Type B pancreatic cell (in vitro differentiated cells): ENCODE measurements around the gene DSC2. TPM values are rescaled to one million over a fixed set of nuclear protein-coding genes. Genes with fewer than 3 reads are reported as not detected.
"Not testable (repeated sequence)": the region's sequence is repeated elsewhere in the genome, so short reads cannot be mapped to it uniquely, and the experiment has no call there.

Source experiments
- DNase-seq: peaks from one replicate; pipeline ENCODE4 v3.0.0; 2021; ENCODE audit warnings: mixed read lengths; ENCODE audit not compliant: unreplicated experiment; ENCODE audit errors: extremely low spot score
- H3K27ac Mint-ChIP-seq: 2 replicates; pipeline ENCODE4 v1.8.0; 2021; ENCODE audit warnings: mild to moderate bottlenecking, mixed read lengths
- H3K27me3 Mint-ChIP-seq: 2 replicates; pipeline ENCODE4 v1.8.0; 2021; ENCODE audit warnings: mixed read lengths
- H3K36me3 Mint-ChIP-seq: 2 replicates; pipeline ENCODE4 v1.8.0; 2021; ENCODE audit warnings: mixed read lengths
- H3K4me1 Mint-ChIP-seq: one replicate; pipeline ENCODE4 v1.8.0; 2021; ENCODE audit warnings: mixed read lengths; ENCODE audit not compliant: unreplicated experiment
- H3K4me3 Mint-ChIP-seq: 2 replicates; pipeline ENCODE4 v1.8.0; 2021; ENCODE audit warnings: mild to moderate bottlenecking, mixed read lengths
- H3K9me3 Mint-ChIP-seq: 2 replicates; pipeline ENCODE4 v1.8.0; 2021; ENCODE audit warnings: mixed read lengths
- total RNA-seq: library from RNA; stranded (reverse); gene quantifications from 2 replicates; pipeline ENCODE4 v1.2.1, GENCODE V29; 2021; ENCODE audit warnings: low replicate concordance
- TF ChIP-seq, protein P1 (sequence below): fragments of 200-600 bp; sonication (generic); conservative IDR thresholded peaks from 2 replicates; pipeline ENCODE4 v1.5.0; 2021; ENCODE audit warnings: antibody characterized with exemption, mild to moderate bottlenecking

DSC2 gene
- total RNA-seq, 1 donor from 2014 or later: 85.4 TPM

- TF ChIP-seq, protein P1, sequence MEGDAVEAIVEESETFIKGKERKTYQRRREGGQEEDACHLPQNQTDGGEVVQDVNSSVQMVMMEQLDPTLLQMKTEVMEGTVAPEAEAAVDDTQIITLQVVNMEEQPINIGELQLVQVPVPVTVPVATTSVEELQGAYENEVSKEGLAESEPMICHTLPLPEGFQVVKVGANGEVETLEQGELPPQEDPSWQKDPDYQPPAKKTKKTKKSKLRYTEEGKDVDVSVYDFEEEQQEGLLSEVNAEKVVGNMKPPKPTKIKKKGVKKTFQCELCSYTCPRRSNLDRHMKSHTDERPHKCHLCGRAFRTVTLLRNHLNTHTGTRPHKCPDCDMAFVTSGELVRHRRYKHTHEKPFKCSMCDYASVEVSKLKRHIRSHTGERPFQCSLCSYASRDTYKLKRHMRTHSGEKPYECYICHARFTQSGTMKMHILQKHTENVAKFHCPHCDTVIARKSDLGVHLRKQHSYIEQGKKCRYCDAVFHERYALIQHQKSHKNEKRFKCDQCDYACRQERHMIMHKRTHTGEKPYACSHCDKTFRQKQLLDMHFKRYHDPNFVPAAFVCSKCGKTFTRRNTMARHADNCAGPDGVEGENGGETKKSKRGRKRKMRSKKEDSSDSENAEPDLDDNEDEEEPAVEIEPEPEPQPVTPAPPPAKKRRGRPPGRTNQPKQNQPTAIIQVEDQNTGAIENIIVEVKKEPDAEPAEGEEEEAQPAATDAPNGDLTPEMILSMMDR: no peak
- Mint-ChIP-seq H3K4me1 (no peaks in the 10 kb centered on the region), H3K4me3 (no peak overlapping the region), H3K9me3 (no peaks in the 10 kb centered on the region), H3K27me3 (no peaks in the 10 kb centered on the region), H3K36me3 (no peaks in the 10 kb centered on the region), H3K27ac (no peak overlapping the region)
- no peak for DNase-seq
These were observed 36.5 kb upstream of the DSC2 start for GRCh38 chr18:31138709-31139108.

DNA sequence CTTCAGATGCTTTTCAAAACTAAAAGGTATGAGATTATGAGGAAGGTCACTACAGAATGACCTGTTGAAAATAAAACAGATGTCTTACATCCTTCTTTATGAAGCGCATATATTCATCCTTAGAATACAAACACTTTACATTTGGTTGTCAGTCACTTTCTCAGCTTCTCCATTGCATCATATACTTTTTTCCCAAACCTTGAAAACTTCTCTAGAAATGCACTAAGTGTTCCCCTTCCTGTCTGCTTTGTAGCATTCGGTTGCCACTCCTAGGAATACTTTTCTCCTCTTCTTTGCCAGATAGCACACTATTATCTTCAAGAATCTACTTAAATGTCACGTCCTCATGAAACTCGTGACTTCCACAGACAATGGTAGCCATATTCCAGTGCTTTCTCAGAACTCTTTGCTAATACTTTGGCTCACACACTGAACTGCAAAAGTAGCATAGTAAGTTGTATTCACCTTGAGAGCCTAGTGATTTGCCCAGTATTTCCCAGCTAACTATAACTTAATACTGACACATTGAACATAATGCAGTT, 32.8 kb upstream of the DSC2 start:
- Mint-ChIP-seq H3K9me3 (no peaks in the 10 kb centered on the region), H3K36me3 (no peaks in the 10 kb centered on the region), H3K27me3 (no peaks in the 10 kb centered on the region), H3K27ac (no peak overlapping the region), H3K4me1 (no peaks in the 10 kb centered on the region), H3K4me3 (no peak overlapping the region)
- TF ChIP-seq, protein P1: no peak
- no peak for DNase-seq

DNA sequence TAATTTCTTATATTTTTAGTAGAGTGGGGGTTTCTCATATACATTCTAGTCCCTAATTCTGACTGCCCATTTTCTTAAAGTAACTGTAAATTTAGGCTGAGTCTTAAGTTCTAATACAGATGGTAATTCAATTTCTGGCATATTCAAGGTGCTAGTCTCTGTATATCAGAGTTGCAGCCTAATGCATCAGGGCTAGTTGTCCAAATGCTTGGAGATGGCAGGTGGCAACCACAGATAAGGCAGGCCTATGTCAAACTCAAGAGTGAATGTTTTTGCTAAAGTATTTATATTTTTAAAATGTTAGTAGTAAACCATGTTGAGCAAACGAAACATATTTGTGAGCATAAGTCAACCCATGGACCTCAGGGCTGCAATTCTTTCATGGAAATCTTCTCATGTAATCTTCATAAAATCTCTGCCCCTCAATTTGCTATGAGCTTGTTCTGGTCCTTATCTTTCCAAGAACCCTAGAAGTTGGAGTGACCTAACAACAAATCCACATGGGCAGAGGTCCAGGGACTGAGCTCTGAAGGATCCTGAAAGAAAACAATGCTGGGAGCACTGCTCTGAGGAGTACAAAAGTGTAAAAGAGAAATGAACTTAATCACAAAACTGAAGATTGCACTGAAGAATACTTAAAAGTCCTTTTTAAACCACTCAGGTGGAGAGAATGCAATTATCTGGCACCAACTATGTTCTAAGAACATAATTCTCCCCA, 27.3 kb upstream of the DSC2 start:
- H3K4me1 Mint-ChIP-seq: no peaks in the 10 kb centered on the region
- no peaks in the 10 kb centered on the region for H3K27me3 Mint-ChIP-seq
- H3K4me3 Mint-ChIP-seq: no peak overlapping the region
- H3K27ac Mint-ChIP-seq: no peak overlapping the region
- no peaks in the 10 kb centered on the region for H3K36me3 Mint-ChIP-seq
- DNase-seq: no peak
- H3K9me3 Mint-ChIP-seq: no peaks in the 10 kb centered on the region
- TF ChIP-seq, protein P1: no peak

- Mint-ChIP-seq H3K27me3 (no peaks in the 10 kb centered on the region), H3K9me3 (no peaks in the 10 kb centered on the region), H3K27ac (no peak overlapping the region), H3K4me1 (no peaks in the 10 kb centered on the region), H3K36me3 (no peaks in the 10 kb centered on the region), H3K4me3 (no peak overlapping the region)
- DNase-seq: no peak
- TF ChIP-seq, protein P1: no peak
These were observed 23.7 kb upstream of the DSC2 start for GRCh38 chr18:31125878-31126277.

DNA sequence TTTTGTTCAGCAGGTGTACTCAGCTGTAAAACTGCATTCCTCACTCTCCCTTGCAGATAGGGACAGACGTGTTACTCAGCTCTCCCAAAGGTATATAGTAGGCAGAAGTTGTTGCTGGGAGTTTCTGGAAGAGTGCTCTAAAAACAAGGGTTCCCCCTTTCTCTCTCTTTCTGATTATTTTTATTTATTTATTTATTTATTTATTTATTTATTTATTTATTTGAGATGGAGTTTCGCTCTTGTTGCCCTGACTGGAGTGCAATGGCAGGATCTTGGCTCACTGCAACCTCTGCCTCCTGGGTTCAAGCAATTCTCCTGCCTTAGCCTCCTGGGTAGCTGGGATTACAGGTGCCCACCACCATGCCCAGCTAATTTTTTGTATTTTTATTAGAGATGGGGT, 20.9 kb upstream of the DSC2 start:
- not testable (repeated sequence) for H3K27me3 Mint-ChIP-seq, H3K4me3 Mint-ChIP-seq, H3K4me1 Mint-ChIP-seq, H3K9me3 Mint-ChIP-seq, DNase-seq, H3K36me3 Mint-ChIP-seq
- peak overlapping the region; percentile 12 for H3K27ac Mint-ChIP-seq

DNA sequence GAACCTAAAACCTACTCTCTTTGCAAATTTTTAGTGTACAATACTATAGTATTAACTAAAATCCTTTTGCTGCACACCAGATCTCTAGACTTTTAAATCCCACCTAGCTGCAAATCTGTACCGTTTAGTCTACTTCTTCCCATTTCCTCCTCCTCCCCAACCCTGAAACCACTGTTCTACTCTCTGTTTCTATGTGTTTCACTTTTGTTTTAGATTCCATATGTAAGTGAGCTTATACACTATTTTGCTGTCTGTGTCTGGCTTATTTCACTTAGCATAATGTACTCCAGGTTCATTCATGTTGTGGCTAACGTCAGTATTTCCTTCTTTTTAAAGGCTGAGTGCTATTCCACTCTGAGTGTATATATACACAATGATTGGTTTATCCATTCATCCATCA, 18.4 kb upstream of the DSC2 start:
- DNase-seq: no peak
- Mint-ChIP-seq H3K4me1 (no peaks in the 10 kb centered on the region), H3K4me3 (no peak overlapping the region), H3K27ac (no peak overlapping the region), H3K36me3 (no peaks in the 10 kb centered on the region), H3K27me3 (no peaks in the 10 kb centered on the region), H3K9me3 (no peaks in the 10 kb centered on the region)
- TF ChIP-seq, protein P1: no peak
